Breast epithelium (tissue), 3 donors: ENCODE measurements around the gene SDCCAG8.

ENCODE experiments used
- CTCF ChIP-seq, 3 donors: fragments of 450-650 bp; IDR thresholded peaks; one replicate each; pipeline ENCODE4 v1.5.1; 2016 to 2017; ENCODE audit warnings: antibody characterized with exemption in 3 of 3, mild to moderate bottlenecking in 3 of 3, moderate library complexity in 3 of 3
- POLR2AphosphoS5 ChIP-seq, 3 donors: sonication (generic); formaldehyde crosslinking; IDR thresholded peaks; one replicate each; pipeline ENCODE4 v1.6.1; 2017; ENCODE audit warnings: antibody characterized with exemption in 3 of 3

DNA sequence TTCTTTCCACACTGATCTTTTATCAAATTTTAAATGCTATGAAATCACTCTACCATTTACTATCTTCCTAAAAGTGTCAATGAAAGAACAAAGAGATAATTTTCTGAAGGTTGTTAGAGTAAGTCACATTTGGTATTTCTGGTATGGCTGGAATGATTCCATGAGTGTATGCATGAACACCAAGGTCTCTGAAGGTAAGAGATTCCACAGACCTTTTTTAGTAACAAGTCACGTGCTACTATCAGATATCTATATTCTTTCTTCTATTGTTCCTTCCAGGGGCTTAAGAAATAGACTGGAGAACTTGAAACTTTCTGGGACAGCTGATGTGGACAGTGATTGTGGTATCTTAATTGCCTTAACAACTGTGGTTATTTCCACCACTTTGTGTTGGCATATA, 265.0 kb downstream of the SDCCAG8 start:
- no peak for TF ChIP-seq POLR2AphosphoS5 (IDR thresholded peaks at IDR 0.05)
- no peak for TF ChIP-seq CTCF (IDR thresholded peaks at IDR 0.05)
